Calu3 (cell line): ENCODE results near the gene LDLRAD1. TPM values are rescaled to one million over a fixed set of nuclear protein-coding genes. Genes with fewer than 3 reads are reported as not detected.

ENCODE experiments used
- BruUV-seq: library from RNA; stranded (reverse); fragments of 400-500 nt; replicated peaks from 2 replicates; lab custom pipeline; 2021; lab: Mats Ljungman, UMichigan
- CTCF ChIA-PET: fragments of 300-600 bp; sonication (Branson Sonifier 250); formaldehyde crosslinking; loops from one replicate; lab custom pipeline; 2022; ENCODE audit warnings: antibody characterized with exemption; lab: Charles Lee
- DNase-seq: peaks from one replicate; pipeline ENCODE4 v3.0.0; 2022
- H3K27ac Mint-ChIP-seq: one replicate; pipeline ENCODE4 v1.8.0; 2022; ENCODE audit warnings: mixed read lengths; ENCODE audit not compliant: unreplicated experiment
- H3K27me3 Mint-ChIP-seq: one replicate; pipeline ENCODE4 v1.8.0; 2022; ENCODE audit warnings: mixed read lengths; ENCODE audit not compliant: unreplicated experiment
- H3K36me3 Mint-ChIP-seq: one replicate; pipeline ENCODE4 v1.8.0; 2022; ENCODE audit warnings: mild to moderate bottlenecking, moderate library complexity, mixed read lengths; ENCODE audit not compliant: insufficient read depth, unreplicated experiment
- H3K4me1 Mint-ChIP-seq: one replicate; pipeline ENCODE4 v1.8.0; 2022; ENCODE audit warnings: mild to moderate bottlenecking, low read depth, mixed read lengths; ENCODE audit not compliant: unreplicated experiment
- H3K4me3 Mint-ChIP-seq: one replicate; pipeline ENCODE4 v1.8.0; 2022; ENCODE audit warnings: mild to moderate bottlenecking, low read depth, moderate library complexity, mixed read lengths; ENCODE audit not compliant: unreplicated experiment
- H3K9me3 Mint-ChIP-seq: one replicate; pipeline ENCODE4 v1.8.0; 2022; ENCODE audit warnings: low read depth, mixed read lengths; ENCODE audit not compliant: unreplicated experiment
- CTCF ChIP-seq: fragments of 200-600 bp; IDR thresholded peaks from one replicate; pipeline ENCODE4 v1.8.0; 2022; ENCODE audit warnings: antibody characterized with exemption; ENCODE audit not compliant: unreplicated experiment
- intact Hi-C: fragments of 100-400 bp; cut with micrococcal nuclease; formaldehyde crosslinking; loops from one replicate; pipeline ENCODE4 v1.10.0; 2022; ENCODE audit not compliant: unreplicated experiment
- total RNA-seq: library from RNA; stranded (reverse); gene quantifications from 2 replicates; pipeline ENCODE4 v1.2.3, GENCODE V29; 2022

The LDLRAD1 gene
- total RNA-seq, 1 experiment from 2014 or later: not detected

- CTCF ChIA-PET: interaction anchor here (0.6 to 1.3 kb wide), 4 partner anchors 10 to 572 kb away, joined by 3 to 5 read pairs (median 4); no protein-coding TSS in a partner anchor
- no peaks in the 10 kb centered on the region for H3K27me3 Mint-ChIP-seq
- H3K9me3 Mint-ChIP-seq: no peaks in the 10 kb centered on the region
- no peak overlapping the region for H3K27ac Mint-ChIP-seq
- no peak for DNase-seq
- no peak overlapping the region for H3K4me3 Mint-ChIP-seq
- TF ChIP-seq CTCF: no peak
- no TSS peak for BruUV-seq
- no peaks in the 10 kb centered on the region for H3K36me3 Mint-ChIP-seq
- intact Hi-C loops: no loop called here
- no peaks in the 10 kb centered on the region for H3K4me1 Mint-ChIP-seq
These were observed 25.7 kb downstream of the LDLRAD1 start for GRCh38 chr1:53992085-53992874.

- H3K4me1 Mint-ChIP-seq: peaks cover 3% of the 10 kb centered on the region
- H3K9me3 Mint-ChIP-seq: no peaks in the 10 kb centered on the region
- H3K27ac Mint-ChIP-seq: no peak overlapping the region
- H3K4me3 Mint-ChIP-seq: no peak overlapping the region
- DNase-seq: no peak
- no TSS peak for BruUV-seq
- no peak for TF ChIP-seq CTCF
- intact Hi-C loops: no loop called here
- no peaks in the 10 kb centered on the region for H3K27me3 Mint-ChIP-seq
- CTCF ChIA-PET: no interaction called here
- H3K36me3 Mint-ChIP-seq: no peaks in the 10 kb centered on the region
These were observed 30.1 kb downstream of the LDLRAD1 start for GRCh38 chr1:53987880-53988279.

- BruUV-seq: no TSS peak
- CTCF ChIA-PET: no interaction called here
- intact Hi-C loops: no loop called here
These were observed 31.5 kb downstream of the LDLRAD1 start for GRCh38 chr1:53986458-53986857.

GRCh38 chr1:53984726-53985125 is 33.3 kb downstream of the LDLRAD1 start:
- no TSS peak for BruUV-seq
- Mint-ChIP-seq H3K36me3 (peaks cover 5% of the 10 kb centered on the region), H3K4me1 (peaks cover 12% of the 10 kb centered on the region), H3K27ac (no peak overlapping the region), H3K9me3 (no peaks in the 10 kb centered on the region), H3K4me3 (no peak overlapping the region), H3K27me3 (no peaks in the 10 kb centered on the region)
- CTCF ChIA-PET: no interaction called here
- intact Hi-C loops: no loop called here
- no peak for TF ChIP-seq CTCF
- DNase-seq: no peak

More at GRCh38 chr1:53986458-53986857, 31.5 kb downstream of the LDLRAD1 start:
- no peak for TF ChIP-seq CTCF
- H3K4me1 Mint-ChIP-seq: peaks cover 12% of the 10 kb centered on the region
- H3K4me3 Mint-ChIP-seq: no peak overlapping the region
- no peaks in the 10 kb centered on the region for H3K27me3 Mint-ChIP-seq
- peaks cover 5% of the 10 kb centered on the region for H3K36me3 Mint-ChIP-seq
- H3K27ac Mint-ChIP-seq: no peak overlapping the region
- no peaks in the 10 kb centered on the region for H3K9me3 Mint-ChIP-seq
- DNase-seq: no peak
